Stomach smooth muscle (tissue), 2 donors: ENCODE results near the gene DDX51.

Source experiments
- H3K27ac ChIP-seq: one replicate; pipeline ENCODE4 v1.7.0; 2013; ENCODE audit warnings: mild to moderate bottlenecking, low read length, inconsistent platforms
- H3K27me3 ChIP-seq, 2 donors: one replicate each; pipeline ENCODE4 v1.7.0; 2013; ENCODE audit warnings: low read length in 2 of 2; ENCODE audit not compliant: insufficient read depth in 2 of 2, control insufficient read depth in 1 of 2
- H3K36me3 ChIP-seq, 2 donors: one replicate each; pipeline ENCODE4 v1.7.0; 2013; ENCODE audit warnings: low read length in 2 of 2; ENCODE audit not compliant: control insufficient read depth in 2 of 2, insufficient read depth in 2 of 2
- H3K4me1 ChIP-seq: one replicate; pipeline ENCODE4 v1.7.0; 2013; ENCODE audit warnings: low read length; ENCODE audit not compliant: control insufficient read depth, insufficient read depth
- H3K4me3 ChIP-seq, 2 donors: one replicate each; pipeline ENCODE4 v1.7.0; 2013; ENCODE audit warnings: low read length in 2 of 2
- H3K9ac ChIP-seq, 2 donors: one replicate each; pipeline ENCODE4 v1.7.0; 2013; ENCODE audit warnings: low read length in 2 of 2, mild to moderate bottlenecking in 1 of 2
- H3K9me3 ChIP-seq, 2 donors: one replicate each; pipeline ENCODE4 v1.7.0; 2013; ENCODE audit warnings: low read length in 2 of 2; ENCODE audit not compliant: control insufficient read depth in 2 of 2
- donor health status: healthy.
- donor health status: Pancreatic carcinoma.

DDX51 gene

GRCh38 chr12:132157733-132158409 lies 13.8 kb upstream of the DDX51 start:
- Histone ChIP-seq H3K9ac (no peak overlapping the region), H3K4me3 (no peak overlapping the region)

GRCh38 chr12:132156573-132157325 lies 12.6 kb upstream of the DDX51 start:
- no peak overlapping the region for H3K4me3 ChIP-seq
- H3K9me3 ChIP-seq, result no peaks in the 10 kb centered on the region
- peaks cover 16 to 20% of the 10 kb centered on the region in 2 donors for H3K36me3 ChIP-seq
- no peak overlapping the region for H3K27ac ChIP-seq
- no peak overlapping the region for H3K9ac ChIP-seq
- H3K4me1 ChIP-seq, result peaks cover 8% of the 10 kb centered on the region
- H3K27me3 ChIP-seq, result no peaks in the 10 kb centered on the region

More at GRCh38 chr12:132157733-132158409, 13.8 kb upstream of the DDX51 start:
- Histone ChIP-seq H3K27me3 (peaks cover 2% of the 10 kb centered on the region in 2 donors), H3K36me3 (peaks cover 16 to 18% of the 10 kb centered on the region in 2 donors), H3K4me1 (peaks cover 12% of the 10 kb centered on the region), H3K27ac (no peak overlapping the region), H3K9me3 (no peaks in the 10 kb centered on the region)

DNA sequence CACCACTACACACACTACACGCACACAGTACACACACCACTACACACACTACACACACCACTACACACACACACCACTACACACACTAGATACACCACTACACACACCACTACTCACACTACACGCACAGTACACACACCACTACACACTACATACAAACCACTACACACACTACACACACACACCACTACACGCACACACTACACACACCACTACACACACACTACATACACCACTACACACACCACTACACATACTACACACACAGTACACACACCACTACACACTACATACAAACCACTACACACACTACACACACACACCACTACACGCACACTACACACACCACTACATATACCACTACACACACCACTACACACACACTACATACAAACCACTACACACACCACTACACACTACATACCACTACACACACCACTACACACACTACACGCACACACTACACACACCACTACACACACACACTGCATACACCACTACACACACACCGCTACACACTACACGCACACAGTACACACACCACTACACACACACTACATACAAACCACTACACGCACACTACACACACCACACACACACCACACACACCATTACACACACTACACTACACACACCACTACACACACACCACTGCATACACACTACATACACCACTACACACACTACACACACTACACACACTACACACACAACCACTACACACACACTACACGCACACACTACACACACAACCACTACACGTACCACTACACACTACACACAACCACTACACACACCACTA lies 11.9 kb upstream of the DDX51 start:
- no peaks in the 10 kb centered on the region for H3K9me3 ChIP-seq
- H3K4me3 ChIP-seq, result no peak overlapping the region
- no peak overlapping the region for H3K9ac ChIP-seq
- H3K27me3 ChIP-seq, result no peaks in the 10 kb centered on the region
- peaks cover 8% of the 10 kb centered on the region for H3K4me1 ChIP-seq
- peaks cover 16 to 20% of the 10 kb centered on the region in 2 donors for H3K36me3 ChIP-seq
- H3K27ac ChIP-seq, result no peak overlapping the region

- Histone ChIP-seq H3K4me3 (no peak overlapping the region), H3K9ac (no peak overlapping the region), H3K27me3 (no peaks in the 10 kb centered on the region), H3K9me3 (no peaks in the 10 kb centered on the region), H3K36me3 (peaks cover 16 to 20% of the 10 kb centered on the region in 2 donors), H3K4me1 (peaks cover 8% of the 10 kb centered on the region), H3K27ac (no peak overlapping the region)
Measured at GRCh38 chr12:132154941-132155770, 11.0 kb upstream of the DDX51 start.

DNA sequence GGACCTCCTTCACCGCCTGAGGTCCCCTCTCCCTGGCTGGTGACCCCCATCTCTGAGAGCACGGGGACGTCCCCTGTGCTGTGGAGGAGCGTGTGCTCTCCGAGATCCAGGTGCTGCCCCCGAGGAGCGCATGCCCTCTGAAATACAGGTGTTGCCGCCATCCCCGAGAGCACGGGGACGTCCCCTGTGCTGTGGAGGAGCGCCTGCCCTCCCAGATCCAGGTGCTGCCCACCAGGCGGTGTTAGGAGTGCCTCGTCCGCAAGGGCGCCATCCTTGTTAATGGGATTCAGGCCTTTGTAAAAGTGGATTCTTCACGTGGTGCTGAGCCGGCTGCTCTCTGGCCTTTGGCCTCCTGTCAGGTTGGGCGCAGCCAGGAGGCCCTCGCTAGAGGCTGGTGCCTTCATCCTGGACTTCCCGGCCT lies 10.2 kb upstream of the DDX51 start:
- Histone ChIP-seq H3K27ac (no peak overlapping the region), H3K27me3 (no peaks in the 10 kb centered on the region), H3K9ac (peak overlapping the region; percentile 40 to 71), H3K9me3 (no peaks in the 10 kb centered on the region), H3K4me1 (peaks cover 8% of the 10 kb centered on the region), H3K4me3 (peak overlapping the region in 1 of 2 donors; percentile 73), H3K36me3 (peaks cover 16 to 20% of the 10 kb centered on the region in 2 donors)

- H3K9ac ChIP-seq, result peak overlapping the region; percentile 40 to 71
- H3K4me1 ChIP-seq, result peaks cover 8% of the 10 kb centered on the region
Measured at GRCh38 chr12:132153501-132154340, 9.6 kb upstream of the DDX51 start.

GRCh38 chr12:132152953-132153352 lies 8.8 kb upstream of the DDX51 start:
- H3K9ac ChIP-seq, result no peak overlapping the region
- H3K4me3 ChIP-seq, result no peak overlapping the region
- H3K9me3 ChIP-seq, result no peaks in the 10 kb centered on the region
- peaks cover 8% of the 10 kb centered on the region for H3K4me1 ChIP-seq
- no peaks in the 10 kb centered on the region for H3K27me3 ChIP-seq
- no peak overlapping the region for H3K27ac ChIP-seq
- peaks cover 16 to 19% of the 10 kb centered on the region in 2 donors for H3K36me3 ChIP-seq

More at GRCh38 chr12:132153501-132154340, 9.6 kb upstream of the DDX51 start:
- Histone ChIP-seq H3K27ac (no peak overlapping the region), H3K27me3 (no peaks in the 10 kb centered on the region), H3K9me3 (no peaks in the 10 kb centered on the region), H3K36me3 (peaks cover 16 to 20% of the 10 kb centered on the region in 2 donors), H3K4me3 (peak overlapping the region; percentile 62 to 73)

DNA sequence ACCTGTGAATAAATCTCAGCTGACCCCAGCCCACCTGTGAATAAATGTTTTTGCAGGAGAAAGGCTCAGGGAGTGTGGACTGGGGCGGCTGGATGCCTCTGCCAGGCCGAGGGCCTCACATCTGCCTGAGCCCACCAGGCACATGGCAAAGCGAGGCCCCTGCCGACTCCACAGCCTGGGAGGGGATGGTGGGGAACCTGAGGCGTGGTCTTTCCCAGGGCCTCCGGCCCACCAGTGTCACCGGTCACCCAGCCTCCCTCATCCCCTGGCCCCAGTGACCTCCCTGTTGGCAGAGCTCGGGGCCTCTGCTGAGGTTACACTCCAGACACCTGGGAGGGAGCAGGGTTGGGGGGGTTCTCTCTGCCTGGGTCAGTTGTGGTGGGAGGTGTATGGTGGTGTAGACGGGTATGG lies 8.3 kb upstream of the DDX51 start:
- no peak overlapping the region for H3K9ac ChIP-seq
- H3K9me3 ChIP-seq, result no peaks in the 10 kb centered on the region
- peaks cover 15 to 16% of the 10 kb centered on the region in 2 donors for H3K36me3 ChIP-seq
- no peaks in the 10 kb centered on the region for H3K27me3 ChIP-seq
- H3K4me1 ChIP-seq, result peaks cover 8% of the 10 kb centered on the region
- no peak overlapping the region for H3K27ac ChIP-seq
- no peak overlapping the region for H3K4me3 ChIP-seq

- Histone ChIP-seq H3K9me3 (no peaks in the 10 kb centered on the region), H3K9ac (no peak overlapping the region), H3K4me3 (no peak overlapping the region), H3K4me1 (peaks cover 8% of the 10 kb centered on the region), H3K27ac (no peak overlapping the region), H3K27me3 (no peaks in the 10 kb centered on the region), H3K36me3 (peaks cover 9 to 12% of the 10 kb centered on the region in 2 donors)
Measured at GRCh38 chr12:132151766-132152410, 7.8 kb upstream of the DDX51 start.
